IMR-90 (cell line): Measurements from ENCODE around the gene SMIM22. TPM values are rescaled to one million over a fixed set of nuclear protein-coding genes. Genes with fewer than 3 reads are reported as not detected.
A peak's percentile ranks its signal among the peaks of the same experiment; 100 is the strongest.

ENCODE experiments used
- ATAC-seq: fragments of 200-7000 bp; cut with Tn5 transposase; 2 replicates; pipeline ENCODE4 v1.9.1; 2020; ENCODE audit warnings: low read depth, mild to moderate bottlenecking, moderate library complexity
- BruUV-seq: library from RNA; stranded (reverse); fragments of 400-500 nt; replicated peaks from 2 replicates; lab custom pipeline; 2021; lab: Mats Ljungman, UMichigan
- CTCF ChIA-PET: fragments of 300-600 bp; formaldehyde crosslinking; extraction: SDS; loops from one replicate; lab custom pipeline; 2021; ENCODE audit warnings: antibody characterized with exemption; lab: Yijun Ruan, JAX
- POLR2A ChIA-PET: fragments of 300-600 bp; sonication (Branson Sonifier 250); formaldehyde crosslinking; loops from one replicate; lab custom pipeline; 2022; ENCODE audit warnings: antibody characterized with exemption; ENCODE audit not compliant: unreplicated experiment; lab: Charles Lee
- DNase-seq: peaks from one replicate; pipeline ENCODE4 v3.0.0; 2013
- H2AFZ ChIP-seq: replicated peaks from 2 replicates; pipeline ENCODE3; 2013; ENCODE audit warnings: low read length, mild to moderate bottlenecking; ENCODE audit not compliant: poor library complexity
- H2AK5ac ChIP-seq: 2 replicates; pipeline ENCODE4 v1.6.1; 2013; ENCODE audit warnings: low read depth, low read length, inconsistent platforms
- H2AK9ac ChIP-seq: replicated peaks from 2 replicates; pipeline ENCODE3; 2013; ENCODE audit warnings: mild to moderate bottlenecking, low read depth, low read length, moderate library complexity; ENCODE audit not compliant: poor library complexity
- H2BK120ac ChIP-seq: 2 replicates; pipeline ENCODE4 v1.6.1; 2013; ENCODE audit warnings: low read depth, low read length, inconsistent platforms
- H2BK15ac ChIP-seq: 3 replicates; pipeline ENCODE4 v1.6.1; 2013; ENCODE audit warnings: low read depth, low read length, inconsistent platforms
- H2BK20ac ChIP-seq: 2 replicates; pipeline ENCODE4 v1.6.1; 2013; ENCODE audit warnings: low read depth, mild to moderate bottlenecking, inconsistent platforms, low read length, moderate library complexity
- H2BK5ac ChIP-seq: 2 replicates; pipeline ENCODE4 v1.6.1; 2013; ENCODE audit warnings: mild to moderate bottlenecking, low read depth, low read length, inconsistent platforms; ENCODE audit not compliant: poor library complexity, severe bottlenecking
- H3K14ac ChIP-seq: replicated peaks from 2 replicates; pipeline ENCODE4 v1.6.1; 2013; ENCODE audit warnings: low read depth, low read length, inconsistent platforms
- H3K18ac ChIP-seq: 2 replicates; pipeline ENCODE4 v1.6.1; 2013; ENCODE audit warnings: low read depth, low read length, control low read depth
- H3K23ac ChIP-seq: 2 replicates; pipeline ENCODE4 v1.6.1; 2013; ENCODE audit warnings: low read depth, low read length, inconsistent platforms
- H3K27ac ChIP-seq: 2 replicates; pipeline ENCODE4 v1.5.1; 2013; ENCODE audit warnings: mild to moderate bottlenecking, control low read depth, low read length; ENCODE audit not compliant: insufficient read depth
- H3K27me3 ChIP-seq: 2 replicates; pipeline ENCODE4 v1.6.1; 2013; ENCODE audit warnings: low read length; ENCODE audit not compliant: control insufficient read depth, insufficient read depth
- H3K36me3 ChIP-seq: 2 replicates; pipeline ENCODE4 v1.6.1; 2013; ENCODE audit warnings: low read length, mixed read lengths; ENCODE audit not compliant: control insufficient read depth, insufficient read depth
- H3K4ac ChIP-seq: 2 replicates; pipeline ENCODE4 v1.6.1; 2013; ENCODE audit warnings: low read depth, low read length, inconsistent platforms
- H3K4me1 ChIP-seq: 2 replicates; pipeline ENCODE4 v1.6.1; 2013; ENCODE audit warnings: low read length, mixed read lengths; ENCODE audit not compliant: control insufficient read depth, insufficient read depth
- H3K4me2 ChIP-seq: 2 replicates; pipeline ENCODE4 v1.6.1; 2013; ENCODE audit warnings: low read depth, mild to moderate bottlenecking, control low read depth, low read length, moderate library complexity
- H3K4me3 ChIP-seq: 2 replicates; pipeline ENCODE4 v1.5.1; 2013; ENCODE audit warnings: low read depth, mild to moderate bottlenecking, control low read depth, low read length, moderate library complexity; ENCODE audit not compliant: insufficient read depth
- H3K56ac ChIP-seq: 2 replicates; pipeline ENCODE4 v1.6.1; 2013; ENCODE audit warnings: low read length, inconsistent platforms; ENCODE audit not compliant: insufficient read depth; ENCODE audit errors: extremely low read depth
- H3K79me1 ChIP-seq, 2 experiments: 2 replicates each; pipeline ENCODE4 v1.6.1; 2013; ENCODE audit warnings: low read length in 2 of 2, inconsistent platforms in 1 of 2, low read depth in 1 of 2
- H3K9ac ChIP-seq: 2 replicates; pipeline ENCODE4 v1.6.1; 2013; ENCODE audit warnings: low read depth, low read length, control low read depth
- H3K9me1 ChIP-seq: 2 replicates; pipeline ENCODE4 v1.6.1; 2013; ENCODE audit warnings: low read length, inconsistent platforms; ENCODE audit not compliant: insufficient read depth
- H3K9me3 ChIP-seq: 2 replicates; pipeline ENCODE4 v1.6.1; 2013; ENCODE audit warnings: low read length; ENCODE audit not compliant: control insufficient read depth, insufficient read depth
- H4K20me1 ChIP-seq: 2 replicates; pipeline ENCODE4 v1.6.1; 2013; ENCODE audit warnings: low read length, inconsistent platforms; ENCODE audit not compliant: insufficient read depth
- H4K5ac ChIP-seq: 2 replicates; pipeline ENCODE4 v1.6.1; 2013; ENCODE audit warnings: mild to moderate bottlenecking, low read depth, low read length, control low read depth
- H4K8ac ChIP-seq, 2 experiments: 2 replicates each; pipeline ENCODE4 v1.6.1; 2013; ENCODE audit warnings: low read depth in 2 of 2, low read length in 2 of 2, control low read depth in 1 of 2, inconsistent platforms in 1 of 2
- H4K91ac ChIP-seq: 2 replicates; pipeline ENCODE4 v1.6.1; 2013; ENCODE audit warnings: low read depth, low read length, inconsistent platforms; ENCODE audit not compliant: insufficient read depth
- BHLHE40 ChIP-seq: fragments of 150-350 bp; IDR thresholded peaks from 2 replicates; pipeline ENCODE4 v1.6.1; 2016; ENCODE audit warnings: mild to moderate bottlenecking, low read depth, low read length
- CEBPB ChIP-seq: IDR thresholded peaks from 2 replicates; pipeline ENCODE4 v1.6.1; 2012; ENCODE audit warnings: low read depth, low read length, improper control_type of control experiment
- CHD1 ChIP-seq: IDR thresholded peaks from 2 replicates; pipeline ENCODE4 v1.6.1; 2012; ENCODE audit warnings: low read depth, low read length, improper control_type of control experiment
- FOS ChIP-seq: fragments of 150-350 bp; IDR thresholded peaks from 2 replicates; pipeline ENCODE4 v1.6.1; 2016; ENCODE audit warnings: low read depth, low read length
- MAZ ChIP-seq: IDR thresholded peaks from 2 replicates; pipeline ENCODE4 v1.6.1; 2012; ENCODE audit warnings: low read depth, mild to moderate bottlenecking, low read length, improper control_type of control experiment, moderate library complexity, borderline replicate concordance
- MXI1 ChIP-seq: IDR thresholded peaks from 2 replicates; pipeline ENCODE4 v1.6.1; 2012; ENCODE audit warnings: low read depth, mild to moderate bottlenecking, low read length, moderate library complexity, borderline replicate concordance
- POLR2A ChIP-seq: IDR thresholded peaks from 2 replicates; pipeline ENCODE4 v1.6.1; 2012; ENCODE audit warnings: mild to moderate bottlenecking, low read depth, low read length
- RAD21 ChIP-seq: IDR thresholded peaks from 2 replicates; pipeline ENCODE4 v1.6.1; 2012; ENCODE audit warnings: low read length, improper control_type of control experiment
- RCOR1 ChIP-seq: IDR thresholded peaks from 2 replicates; pipeline ENCODE4 v1.6.1; 2012; ENCODE audit warnings: mild to moderate bottlenecking, low read length, improper control_type of control experiment; ENCODE audit not compliant: insufficient replicate concordance
- RFX5 ChIP-seq: IDR thresholded peaks from 2 replicates; pipeline ENCODE4 v1.8.0; 2012; ENCODE audit warnings: low read depth, mild to moderate bottlenecking, low read length, moderate library complexity
- SMC3 ChIP-seq: fragments of 150-350 bp; IDR thresholded peaks from 2 replicates; pipeline ENCODE4 v1.6.1; 2016; ENCODE audit warnings: low read depth, mild to moderate bottlenecking, antibody characterized with exemption, low read length, moderate library complexity
- WGBS, 2 experiments: methylation state at CpG; one replicate each; pipeline versions ENCODE4 v1.1.5 to v1.1.7; 2013; ENCODE audit warnings: missing lambda C conversion rate in 2 of 2; ENCODE audit not compliant: insufficient read length in 1 of 2; ENCODE audit errors: extremely low coverage in 2 of 2; 5-methylcytosine and 5-hydroxymethylcytosine counted together
- dilution Hi-C: fragments of 300-500 bp; cut with HindIII; formaldehyde crosslinking; loops from one replicate; pipeline ENCODE4 v1.14.3; 2018; ENCODE audit warnings: low sequenced_read_pairs; ENCODE audit not compliant: unreplicated experiment
- in situ Hi-C: fragments of 300-500 bp; cut with MboI; formaldehyde crosslinking; loops from 3 replicates; pipeline ENCODE4 v1.14.3; 2019; ENCODE audit warnings: low sequenced_read_pairs, inconsistent platforms, mixed read lengths
- intact Hi-C: fragments of 100-400 bp; cut with micrococcal nuclease; formaldehyde crosslinking; loops from 2 replicates; pipeline ENCODE4 v1.10.0; 2022
- polyA plus RNA-seq, 3 experiments: library from polyadenylated mRNA; depleted of rRNA; stranded (reverse); fragments of >200 nt; gene quantifications; 2 replicates each; pipeline ENCODE4 v1.2.3, GENCODE V29; 2012; ENCODE audit warnings: low replicate concordance in 1 of 3
- total RNA-seq: library from RNA; depleted of rRNA; stranded (reverse); fragments of >200 nt; gene quantifications from 2 replicates; pipeline ENCODE4 v1.2.3, GENCODE V29; 2012
- TF ChIP-seq, protein P1 (sequence below): conservative IDR thresholded peaks from 2 replicates; pipeline ENCODE4 v1.5.1; 2012; ENCODE audit warnings: mild to moderate bottlenecking, low read depth, low read length, improper control_type of control experiment
- TF ChIP-seq, protein P2 (sequence below): fragments of 150-350 bp; IDR thresholded peaks from 2 replicates; pipeline ENCODE4 v1.6.1; 2016; ENCODE audit warnings: low read depth, mild to moderate bottlenecking, low read length, moderate library complexity, borderline replicate concordance
- TF ChIP-seq, protein P3 (sequence below): fragments of 150-350 bp; IDR thresholded peaks from 2 replicates; pipeline ENCODE4 v1.6.1; 2017; ENCODE audit warnings: mild to moderate bottlenecking, antibody characterized with exemption, low read length, low read depth

SMIM22 gene
- total and polyA plus RNA-seq, 2 of the 4 experiments (the other 2 are of a cell fraction): not detected

DNA sequence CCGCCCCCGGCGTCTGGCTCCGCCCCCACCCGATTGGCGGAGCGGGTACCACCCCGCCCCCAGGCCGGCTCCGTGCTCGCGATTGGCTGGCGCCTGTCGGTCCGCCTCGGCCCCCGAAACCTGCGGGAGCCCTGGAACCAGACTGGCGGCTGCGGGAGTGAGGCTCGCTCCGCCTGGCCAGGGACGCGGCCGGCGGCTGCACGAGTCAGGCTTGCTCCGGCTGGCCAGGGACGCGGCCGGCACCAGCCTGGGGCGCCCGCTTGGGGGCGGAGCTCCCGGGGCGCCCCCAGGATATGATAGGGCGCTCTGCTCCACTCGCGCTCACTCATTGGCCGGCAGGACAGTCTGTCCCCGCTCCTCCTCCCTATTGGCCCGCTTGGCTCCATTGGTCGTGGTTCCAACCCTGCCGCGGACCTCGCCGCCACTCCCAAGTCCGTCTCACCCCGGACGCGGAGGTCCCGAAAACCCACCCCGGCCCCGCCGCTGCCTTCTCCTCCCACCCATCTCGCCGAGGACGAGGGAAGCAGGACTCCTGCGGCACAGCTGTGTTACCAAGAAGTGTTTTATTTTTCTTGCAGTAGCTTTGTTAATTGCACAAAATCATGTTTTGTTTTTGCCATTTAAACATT, 7.6 kb downstream of the SMIM22 start:
- ChIA-PET POLR2A (interaction anchor here (0.5 to 0.7 kb wide), 6 partner anchors 31 to 204 kb away, joined by 3 to 12 read pairs (median 4); no protein-coding TSS in a partner anchor), CTCF (no interaction called here)
- no peak overlapping the region; the same call in 1 of the 2 replicates for H4K91ac ChIP-seq
- no peaks in the 10 kb centered on the region for H3K9me3 ChIP-seq
- H3K23ac ChIP-seq: no peak overlapping the region
- H2BK20ac ChIP-seq: no peak overlapping the region
- peak overlapping the region; percentile 62; the same call in 1 of the 2 replicates for H2BK120ac ChIP-seq
- dilution Hi-C loops (no loop called here), in situ Hi-C loops (no loop called here), intact Hi-C loops (loop anchor here (2.0 to 5.0 kb wide), 2 partner anchors 35 to 154 kb away; partner anchors contain the start of gene ZNF500)
- H3K27me3 ChIP-seq: no peaks in the 10 kb centered on the region
- peak overlapping the region; percentile 97 for H2AFZ ChIP-seq
- no peaks in the 10 kb centered on the region for H3K9me1 ChIP-seq
- WGBS, 2 experiments: 0% methylated on average over 7 of the region's 59 CpGs; no CpG with 5 or more reads in 1 of the 2 experiments
- H4K20me1 ChIP-seq: no peaks in the 10 kb centered on the region; the same call in 1 of the 2 replicates
- peak overlapping the region; percentile 94 for H3K4me3 ChIP-seq
- H3K14ac ChIP-seq: no peak overlapping the region; the same call in 1 of the 2 replicates
- peak overlapping the region; percentile 86 for H3K4me2 ChIP-seq
- peak; percentile 97 for ATAC-seq
- H3K56ac ChIP-seq: no peak overlapping the region
- peak; percentile 88 for DNase-seq
- H2AK5ac ChIP-seq: no peak overlapping the region
- no peak overlapping the region for H3K18ac ChIP-seq
- H4K5ac ChIP-seq: 0 out of 2 replicates have a peak overlapping the region, but pooled peaks have one; percentile 31
- peak overlapping the region; percentile 69 for H2AK9ac ChIP-seq
- H4K8ac ChIP-seq: peak overlapping the region in 1 of 2 experiments; percentile 84; a peak in 1 of 4 replicates
- H2BK15ac ChIP-seq: no peak overlapping the region
- H3K4me1 ChIP-seq: peaks cover 5% of the 10 kb centered on the region; the same call in 1 of the 2 replicates
- peak overlapping the region; percentile 81 for H2BK5ac ChIP-seq
- peaks cover 27% of the 10 kb centered on the region for H3K36me3 ChIP-seq
- peak overlapping the region; percentile 53; the same call in 1 of the 2 replicates for H3K9ac ChIP-seq
- peaks cover 0 to 7% of the 10 kb centered on the region in 2 experiments; a peak in 2 of 4 replicates for H3K79me1 ChIP-seq
- BruUV-seq: no TSS peak
- peak overlapping the region; percentile 90 for H3K4ac ChIP-seq
- peak overlapping the region; percentile 59 for H3K27ac ChIP-seq
- TF ChIP-seq RCOR1 (no peak), BHLHE40 (no peak), MAZ (peak; percentile 27; the same call in 1 of the 2 replicates), MXI1 (0 out of 2 replicates have a peak, but pooled peaks have one; percentile 7), CHD1 (no peak), SMC3 (no peak), POLR2A (no peak), RAD21 (no peak), RFX5 (no peak), CEBPB (no peak), FOS (peak; percentile 50; the same call in 1 of the 2 replicates)
- TF ChIP-seq, protein P1, sequence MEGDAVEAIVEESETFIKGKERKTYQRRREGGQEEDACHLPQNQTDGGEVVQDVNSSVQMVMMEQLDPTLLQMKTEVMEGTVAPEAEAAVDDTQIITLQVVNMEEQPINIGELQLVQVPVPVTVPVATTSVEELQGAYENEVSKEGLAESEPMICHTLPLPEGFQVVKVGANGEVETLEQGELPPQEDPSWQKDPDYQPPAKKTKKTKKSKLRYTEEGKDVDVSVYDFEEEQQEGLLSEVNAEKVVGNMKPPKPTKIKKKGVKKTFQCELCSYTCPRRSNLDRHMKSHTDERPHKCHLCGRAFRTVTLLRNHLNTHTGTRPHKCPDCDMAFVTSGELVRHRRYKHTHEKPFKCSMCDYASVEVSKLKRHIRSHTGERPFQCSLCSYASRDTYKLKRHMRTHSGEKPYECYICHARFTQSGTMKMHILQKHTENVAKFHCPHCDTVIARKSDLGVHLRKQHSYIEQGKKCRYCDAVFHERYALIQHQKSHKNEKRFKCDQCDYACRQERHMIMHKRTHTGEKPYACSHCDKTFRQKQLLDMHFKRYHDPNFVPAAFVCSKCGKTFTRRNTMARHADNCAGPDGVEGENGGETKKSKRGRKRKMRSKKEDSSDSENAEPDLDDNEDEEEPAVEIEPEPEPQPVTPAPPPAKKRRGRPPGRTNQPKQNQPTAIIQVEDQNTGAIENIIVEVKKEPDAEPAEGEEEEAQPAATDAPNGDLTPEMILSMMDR: no peak
- TF ChIP-seq, protein P2, sequence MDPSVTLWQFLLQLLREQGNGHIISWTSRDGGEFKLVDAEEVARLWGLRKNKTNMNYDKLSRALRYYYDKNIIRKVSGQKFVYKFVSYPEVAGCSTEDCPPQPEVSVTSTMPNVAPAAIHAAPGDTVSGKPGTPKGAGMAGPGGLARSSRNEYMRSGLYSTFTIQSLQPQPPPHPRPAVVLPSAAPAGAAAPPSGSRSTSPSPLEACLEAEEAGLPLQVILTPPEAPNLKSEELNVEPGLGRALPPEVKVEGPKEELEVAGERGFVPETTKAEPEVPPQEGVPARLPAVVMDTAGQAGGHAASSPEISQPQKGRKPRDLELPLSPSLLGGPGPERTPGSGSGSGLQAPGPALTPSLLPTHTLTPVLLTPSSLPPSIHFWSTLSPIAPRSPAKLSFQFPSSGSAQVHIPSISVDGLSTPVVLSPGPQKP: no peak
- TF ChIP-seq, protein P3, sequence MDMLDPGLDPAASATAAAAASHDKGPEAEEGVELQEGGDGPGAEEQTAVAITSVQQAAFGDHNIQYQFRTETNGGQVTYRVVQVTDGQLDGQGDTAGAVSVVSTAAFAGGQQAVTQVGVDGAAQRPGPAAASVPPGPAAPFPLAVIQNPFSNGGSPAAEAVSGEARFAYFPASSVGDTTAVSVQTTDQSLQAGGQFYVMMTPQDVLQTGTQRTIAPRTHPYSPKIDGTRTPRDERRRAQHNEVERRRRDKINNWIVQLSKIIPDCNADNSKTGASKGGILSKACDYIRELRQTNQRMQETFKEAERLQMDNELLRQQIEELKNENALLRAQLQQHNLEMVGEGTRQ: no peak
